ENCODE data around the gene PTEN. TPM values are rescaled to one million over a fixed set of nuclear protein-coding genes. Genes with fewer than 3 reads are reported as not detected.

PTEN gene
- total RNA-seq (2014; rRNA removed; shearing (Covaris generic)), result 35.9 and 56.9 TPM in 2 replicates

DNA sequence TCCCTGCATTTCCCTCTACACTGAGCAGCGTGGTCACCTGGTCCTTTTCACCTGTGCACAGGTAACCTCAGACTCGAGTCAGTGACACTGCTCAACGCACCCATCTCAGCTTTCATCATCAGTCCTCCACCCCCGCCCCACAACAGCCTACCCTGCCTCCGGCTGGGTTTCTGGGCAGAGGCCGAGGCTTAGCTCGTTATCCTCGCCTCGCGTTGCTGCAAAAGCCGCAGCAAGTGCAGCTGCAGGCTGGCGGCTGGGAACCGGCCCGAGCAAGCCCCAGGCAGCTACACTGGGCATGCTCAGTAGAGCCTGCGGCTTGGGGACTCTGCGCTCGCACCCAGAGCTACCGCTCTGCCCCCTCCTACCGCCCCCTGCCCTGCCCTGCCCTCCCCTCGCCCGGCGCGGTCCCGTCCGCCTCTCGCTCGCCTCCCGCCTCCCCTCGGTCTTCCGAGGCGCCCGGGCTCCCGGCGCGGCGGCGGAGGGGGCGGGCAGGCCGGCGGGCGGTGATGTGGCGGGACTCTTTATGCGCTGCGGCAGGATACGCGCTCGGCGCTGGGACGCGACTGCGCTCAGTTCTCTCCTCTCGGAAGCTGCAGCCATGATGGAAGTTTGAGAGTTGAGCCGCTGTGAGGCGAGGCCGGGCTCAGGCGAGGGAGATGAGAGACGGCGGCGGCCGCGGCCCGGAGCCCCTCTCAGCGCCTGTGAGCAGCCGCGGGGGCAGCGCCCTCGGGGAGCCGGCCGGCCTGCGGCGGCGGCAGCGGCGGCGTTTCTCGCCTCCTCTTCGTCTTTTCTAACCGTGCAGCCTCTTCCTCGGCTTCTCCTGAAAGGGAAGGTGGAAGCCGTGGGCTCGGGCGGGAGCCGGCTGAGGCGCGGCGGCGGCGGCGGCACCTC, at the start of gene PTEN, which contains the start of gene KLLN:
TSS of gene PTEN (plus strand) at position 573 of the 891 bp plus-strand sequence. CDS start 845 bp downstream, outside the sequence.
TSS of gene KLLN (minus strand) at position 481 of the 891 bp plus-strand sequence. CDS start 1,046 bp downstream, outside the sequence.

DNA sequence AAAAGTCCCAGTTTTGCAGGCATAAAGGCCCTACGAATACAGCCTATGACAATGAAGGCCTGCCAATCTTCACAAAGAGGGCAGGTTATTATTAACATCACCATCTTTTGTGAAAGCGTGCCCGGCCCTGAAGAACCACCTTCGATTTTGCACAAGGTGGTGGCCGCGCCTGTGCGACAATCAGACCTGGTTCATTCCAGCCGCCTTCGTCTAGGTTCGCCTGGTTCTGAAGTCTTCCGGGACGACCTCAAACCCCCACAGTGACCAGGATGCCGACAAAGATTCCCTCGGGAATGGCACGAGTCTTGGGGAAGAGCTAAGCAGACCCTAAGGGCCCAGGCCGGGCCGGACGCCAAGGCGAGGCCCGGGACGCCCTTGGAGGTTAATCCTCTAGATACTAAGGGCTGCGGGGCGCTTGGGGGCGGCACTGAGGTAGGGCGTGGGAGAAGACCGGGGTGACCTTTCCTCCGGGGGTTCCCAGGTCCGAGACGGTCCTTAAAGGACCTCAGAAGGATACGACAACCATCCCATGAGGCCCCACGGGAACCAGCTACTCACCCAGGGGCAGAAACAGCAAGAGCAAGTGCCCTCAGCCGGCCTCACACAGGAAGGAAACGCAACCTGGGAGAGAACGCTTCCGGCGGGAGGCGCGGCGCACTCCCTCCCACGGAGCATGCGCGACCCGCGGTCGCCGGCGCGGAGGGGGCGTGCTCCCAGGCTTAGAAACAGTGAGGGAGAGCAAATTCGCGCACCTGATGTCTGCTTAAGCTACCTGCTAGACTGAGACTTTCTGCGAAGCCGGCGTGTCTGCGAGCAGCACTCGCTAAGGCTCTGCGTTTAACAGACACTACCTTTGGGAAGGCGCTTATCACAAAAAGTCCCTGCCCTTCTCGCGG, 45.6 kb upstream of the PTEN start, which contains the start of gene ATAD1:
TSS of gene ATAD1 (minus strand) at position 618 of the 896 bp plus-strand sequence. CDS start 3,627 bp downstream, outside the sequence.

Small RNAs within 50 kb of the gene (small RNA-seq; reads per million reads assigned to genes)
- gene RF00284 (0.29 reads per million), gene RN7SL78P (not detected)

Other genes starting within 250 kb of the PTEN start
- 18.9 and 19.0 TPM in 2 replicates for gene PAPSS2, start 203.7 kb upstream of the PTEN start, total RNA-seq (2014; rRNA removed; shearing (Covaris generic))
- 32.4 and 41.4 TPM in 2 replicates for gene ATAD1, start 45.4 kb upstream of the PTEN start, total RNA-seq (2014; rRNA removed; shearing (Covaris generic))
- 0.29 and 0.49 TPM in 2 replicates for gene KLLN, start 92 bp upstream of the PTEN start, total RNA-seq (2014; rRNA removed; shearing (Covaris generic))

All from A375 (cell line).